G401 (cell line): ENCODE data around the gene ZNF90. TPM values are rescaled to one million over a fixed set of nuclear protein-coding genes. Genes with fewer than 3 reads are reported as not detected.
A peak's percentile ranks its signal among the peaks of the same experiment; 100 is the strongest.
"Not testable (repeated sequence)": the region's sequence is repeated elsewhere in the genome, so short reads cannot be mapped to it uniquely, and the experiment has no call there.

Experiments
- DNase-seq: peaks from one replicate; pipeline ENCODE4 v3.0.0-alpha.2; 2015; ENCODE audit warnings: low spot score
- in situ Hi-C: cut with HindIII; loops from 2 replicates; pipeline ENCODE4 v1.10.0; 2016; ENCODE audit warnings: low sequenced_read_pairs, mixed read lengths
- total RNA-seq: library from RNA; depleted of rRNA; stranded (reverse); fragments of >200 nt; shearing (Covaris generic); gene quantifications from 2 replicates; pipeline ENCODE4 v1.2.3, GENCODE V29; 2014

The ZNF90 gene
- total RNA-seq, 1 experiment from 2014 or later, result not detected

GRCh38 chr19:20082232-20082833 lies 4.5 kb downstream of the ZNF90 start:
- DNase-seq, in situ Hi-C loops: not testable (repeated sequence)

GRCh38 chr19:20082876-20083275 lies 5.1 kb downstream of the ZNF90 start:
- in situ Hi-C loops, DNase-seq: not testable (repeated sequence)

- DNase-seq, result no peak
These were observed 24.3 kb downstream of the ZNF90 start for GRCh38 chr19:20102097-20102496.

DNA sequence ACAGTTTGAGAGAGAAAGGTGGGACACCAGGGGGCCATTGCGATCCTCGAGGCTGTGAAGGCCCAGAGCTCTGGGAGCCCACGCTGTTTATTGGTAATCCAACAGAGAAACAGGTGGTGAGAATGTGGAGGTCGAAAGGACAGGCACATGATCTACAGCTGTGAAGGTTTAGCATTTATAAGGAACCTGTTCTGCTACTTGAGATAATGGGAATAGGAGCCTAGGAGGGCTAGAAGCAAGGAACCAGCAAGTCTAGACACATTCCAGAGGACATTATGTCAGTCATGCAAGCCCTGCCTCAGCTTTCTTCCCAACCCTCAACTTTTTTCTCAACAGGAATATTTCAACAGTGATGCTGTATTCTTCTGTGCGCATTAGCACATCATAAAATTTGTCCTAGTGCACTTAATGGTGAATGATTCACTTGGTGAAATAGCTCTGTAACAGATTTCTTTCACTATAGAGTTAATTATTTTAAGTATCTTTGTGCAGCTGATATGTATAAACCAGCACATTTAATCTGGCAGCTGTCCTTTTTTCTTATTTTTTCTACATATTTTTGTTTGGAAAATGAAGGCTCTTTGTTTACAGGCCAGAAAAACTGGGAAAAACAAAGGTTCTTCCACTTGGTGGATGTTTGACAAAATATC lies 25.4 kb downstream of the ZNF90 start:
- DNase-seq, result no peak
- in situ Hi-C loops, result no loop called here

More at GRCh38 chr19:20102097-20102496, 24.3 kb downstream of the ZNF90 start:
- in situ Hi-C loops, result no loop called here

DNA sequence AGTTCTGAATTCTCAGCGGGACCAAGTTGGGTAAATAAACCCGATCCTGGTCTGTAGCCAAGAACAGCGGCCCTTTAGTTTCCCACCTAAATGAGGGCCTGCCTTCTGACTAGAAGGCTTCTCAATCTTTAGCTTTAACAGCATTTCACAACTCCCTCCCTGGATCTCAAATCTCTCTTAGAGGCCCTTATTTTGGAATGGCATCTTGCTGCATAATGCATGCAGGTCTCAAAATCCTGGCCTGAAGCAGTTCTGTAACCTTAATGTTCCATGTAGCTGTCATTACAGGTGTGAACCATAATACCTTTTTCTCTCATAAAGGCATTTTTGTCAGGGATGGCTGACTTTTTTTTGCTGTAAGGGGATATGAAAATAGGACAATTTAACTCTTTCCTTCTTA lies 29.5 kb downstream of the ZNF90 start:
- in situ Hi-C loops, result no loop called here
- DNase-seq, result no peak

- in situ Hi-C loops, DNase-seq: not testable (repeated sequence)
These were observed 40.5 kb downstream of the ZNF90 start for GRCh38 chr19:20118064-20118839.

DNA sequence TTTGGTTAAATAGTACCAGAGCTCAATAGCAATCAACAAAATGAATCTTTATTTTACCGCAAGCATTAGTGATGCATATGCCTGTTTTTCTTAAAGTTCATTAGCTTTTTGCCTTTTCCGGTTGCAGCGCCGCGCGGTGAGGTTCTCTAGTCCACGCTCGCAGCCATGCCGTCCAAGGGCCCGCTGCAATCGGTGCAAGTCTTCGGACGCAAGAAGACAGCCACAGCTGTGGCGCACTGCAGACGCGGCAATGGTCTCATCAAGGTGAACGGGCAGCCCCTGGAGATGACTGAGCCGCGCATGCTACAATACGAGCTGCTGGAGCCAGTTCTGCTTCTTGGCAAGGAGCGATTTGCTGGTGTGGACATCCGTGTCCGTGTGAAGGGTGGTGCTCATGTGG lies 47.1 kb downstream of the ZNF90 start:
- in situ Hi-C loops, result no loop called here
- no peak for DNase-seq

DNA sequence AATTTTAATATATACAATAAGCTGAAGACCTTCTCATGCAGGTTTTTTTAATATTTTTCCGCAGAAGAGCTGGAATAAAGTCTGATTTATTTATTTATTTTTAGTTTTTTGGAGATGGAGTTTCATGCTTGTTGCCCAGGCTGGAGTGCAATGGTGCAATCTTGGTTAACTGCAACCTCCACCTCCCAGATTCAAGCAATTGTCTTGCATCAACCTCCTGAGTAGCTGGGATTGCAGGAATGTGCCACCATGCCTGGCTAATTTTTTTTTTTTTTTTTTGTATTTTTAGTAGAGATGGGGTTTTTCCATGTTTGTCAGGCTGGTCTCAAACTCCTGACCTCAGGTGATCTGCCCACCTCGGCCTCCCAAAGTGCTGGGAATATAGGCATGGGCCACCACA lies 55.1 kb downstream of the ZNF90 start:
- in situ Hi-C loops, DNase-seq: not testable (repeated sequence)

- in situ Hi-C loops, DNase-seq: not testable (repeated sequence)
These were observed 59.9 kb downstream of the ZNF90 start for GRCh38 chr19:20137714-20138113.

GRCh38 chr19:20151617-20152145 lies 73.9 kb downstream of the ZNF90 start:
- in situ Hi-C loops, result no loop called here
- no peak for DNase-seq

GRCh38 chr19:20152506-20152905 lies 74.7 kb downstream of the ZNF90 start:
- not testable (repeated sequence) for DNase-seq

DNA sequence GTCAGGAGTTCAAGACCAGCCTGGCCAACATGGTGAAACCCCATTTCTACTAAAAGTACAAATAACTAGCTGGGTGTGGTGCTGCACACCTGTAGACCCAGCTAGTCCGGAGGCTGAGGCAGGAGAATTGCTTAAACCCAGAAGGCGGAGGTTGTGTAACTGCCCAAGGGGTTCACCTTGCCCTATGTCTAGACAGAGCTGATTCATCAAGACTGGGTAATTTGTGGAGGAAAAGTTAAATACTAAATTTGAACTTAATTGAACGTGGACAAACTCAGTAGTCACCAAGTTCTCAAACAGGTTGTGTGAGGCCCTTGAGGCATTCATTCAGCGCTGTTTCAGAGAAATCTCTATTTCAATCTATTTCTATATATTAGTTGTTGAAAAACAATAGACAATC lies 75.5 kb downstream of the ZNF90 start:
- no peak for DNase-seq
- in situ Hi-C loops, result no loop called here

More at GRCh38 chr19:20152506-20152905, 74.7 kb downstream of the ZNF90 start:
- in situ Hi-C loops, result not testable (repeated sequence)

GRCh38 chr19:20154636-20155035 lies 76.8 kb downstream of the ZNF90 start:
- no peak for DNase-seq
- in situ Hi-C loops, result no loop called here

- DNase-seq, result no peak
- in situ Hi-C loops, result no loop called here
These were observed 85.0 kb downstream of the ZNF90 start for GRCh38 chr19:20162821-20163220.

- DNase-seq, result no peak
- in situ Hi-C loops, result no loop called here
These were observed 86.7 kb downstream of the ZNF90 start for GRCh38 chr19:20164456-20164855.

DNA sequence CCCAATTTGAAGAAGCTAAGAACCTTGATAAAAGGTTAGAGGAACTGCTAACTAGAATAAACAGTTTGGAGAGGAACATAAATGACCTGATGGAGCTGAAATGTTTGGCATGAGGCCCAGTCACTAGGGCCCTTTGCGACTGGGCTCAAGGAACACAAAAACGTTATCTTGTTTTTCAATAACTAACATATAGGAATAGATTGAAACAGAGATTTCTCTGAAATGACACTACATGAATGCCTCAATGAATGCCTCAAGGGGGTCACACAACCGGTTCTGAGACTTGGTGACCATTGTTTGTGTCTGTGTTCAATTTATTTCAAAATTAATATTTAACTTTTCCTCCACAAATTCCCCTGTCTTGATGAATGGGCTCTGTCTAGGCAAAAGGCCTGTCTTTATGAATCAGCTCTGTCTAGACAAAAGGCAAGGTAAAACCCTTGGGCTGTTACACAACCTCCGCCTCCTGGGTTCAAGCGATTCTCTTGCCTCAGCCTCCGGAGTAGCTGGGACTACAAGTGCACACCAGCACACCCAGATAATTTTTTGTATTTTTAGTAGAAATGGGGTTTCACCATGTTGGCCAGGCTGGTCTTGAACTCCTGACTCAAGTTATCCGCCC lies 88.3 kb downstream of the ZNF90 start:
- DNase-seq, result no peak
- in situ Hi-C loops, result no loop called here

DNA sequence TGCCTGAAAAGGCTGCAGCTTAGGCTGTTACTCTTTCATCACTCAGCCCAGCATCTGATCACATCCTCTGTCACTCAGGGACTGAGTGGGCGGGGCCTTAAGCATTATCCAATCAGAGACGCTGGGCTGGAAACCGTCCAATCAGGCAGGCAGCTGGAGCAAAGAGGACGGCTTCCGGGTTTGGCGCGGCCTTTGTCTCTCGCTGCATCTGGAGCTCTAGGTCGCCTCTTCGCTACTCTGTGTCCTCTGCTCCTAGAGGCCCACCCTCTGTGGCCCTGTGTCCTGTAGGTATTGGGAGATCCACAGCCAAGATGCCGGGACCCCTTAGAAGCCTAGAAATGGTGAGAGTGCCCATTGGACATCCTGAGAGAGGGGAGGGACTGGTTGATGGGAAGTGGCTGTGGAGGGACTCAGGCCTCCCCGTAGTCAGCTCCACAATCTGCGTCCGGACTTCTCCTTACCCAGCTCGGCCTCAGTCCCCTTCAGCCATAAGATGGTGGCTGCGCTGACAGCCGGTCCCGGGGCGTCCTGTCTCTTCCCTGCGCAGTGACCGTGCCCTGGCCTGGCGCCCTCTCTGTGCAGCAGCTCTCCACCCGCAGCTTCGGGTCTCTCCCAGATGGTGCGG lies 89.3 kb downstream of the ZNF90 start, which contains the start of gene ZNF486:
ZNF486 (plus strand) TSS at position 195 of the 625 bp plus-strand sequence; CDS start at position 312, 117 bp downstream.
- in situ Hi-C loops, result no loop called here
- DNase-seq, result peak; percentile 97

GRCh38 chr19:20167651-20168122 lies 89.9 kb downstream of the ZNF90 start:
- DNase-seq, result peak; percentile 13

More at GRCh38 chr19:20167651-20168122, 89.9 kb downstream of the ZNF90 start:
- in situ Hi-C loops, result no loop called here
